SK-N-SH treated with all-trans-retinoic acid at 6 μM for 48 hours (cell line): ENCODE data around the gene IGF2BP1.
"Not testable (repeated sequence)": the region's sequence is repeated elsewhere in the genome, so short reads cannot be mapped to it uniquely, and the experiment has no call there.

Experiments
- ARNTL ChIP-seq: fragments of 450-650 bp; formaldehyde crosslinking; IDR thresholded peaks from 2 replicates; pipeline ENCODE4 v1.5.0; 2020; ENCODE audit warnings: low read depth, mild to moderate bottlenecking, moderate library complexity, borderline replicate concordance
- CREB5 ChIP-seq: fragments of 250-450 bp; sonication (Bioruptor Pico); IDR thresholded peaks from 2 replicates; pipeline ENCODE4 v1.5.1; 2020; ENCODE audit warnings: low read depth, mild to moderate bottlenecking, moderate library complexity
- ZFP3 ChIP-seq: fragments of 250-450 bp; sonication (Bioruptor Pico); IDR thresholded peaks from 2 replicates; pipeline ENCODE4 v1.5.0; 2020; ENCODE audit warnings: mild to moderate bottlenecking, moderate library complexity
- ZNF8 ChIP-seq: fragments of 450-650 bp; formaldehyde crosslinking; IDR thresholded peaks from 2 replicates; pipeline ENCODE4 v1.5.0; 2020; ENCODE audit warnings: mild to moderate bottlenecking, moderate library complexity

GRCh38 chr17:49103360-49103759 lies 106.2 kb downstream of the IGF2BP1 start:
- not testable (repeated sequence) for TF ChIP-seq CREB5 (CRISPR knock-in tag); ARNTL (CRISPR knock-in tag); ZNF8; ZFP3 (CRISPR knock-in tag)
